ENCODE results near the gene CDKN2B.
"Not testable (repeated sequence)": the region's sequence is repeated elsewhere in the genome, so short reads cannot be mapped to it uniquely, and the experiment has no call there.

The CDKN2B gene

GRCh38 chr9:22008717-22009505 lies at the start of gene CDKN2B:
TSS of gene CDKN2B (minus strand) at chr9:22009305. CDS start at chr9:22008953, 352 bp downstream.
- FAIRE-seq = peak; percentile 95

- not testable (repeated sequence) for FAIRE-seq
Measured at GRCh38 chr9:22057972-22058371, 48.9 kb upstream of the CDKN2B start.

GRCh38 chr9:22056402-22056801 lies 47.3 kb upstream of the CDKN2B start:
- no peak for FAIRE-seq

- peak; percentile 21 for FAIRE-seq
Measured at GRCh38 chr9:22055090-22055489, 46.0 kb upstream of the CDKN2B start.

- FAIRE-seq = no peak
Measured at GRCh38 chr9:22054529-22054928, 45.4 kb upstream of the CDKN2B start.

- FAIRE-seq = no peak
Measured at GRCh38 chr9:22054076-22054475, 45.0 kb upstream of the CDKN2B start.

- FAIRE-seq = no peak
Measured at GRCh38 chr9:22053178-22053577, 44.1 kb upstream of the CDKN2B start.

- no peak for FAIRE-seq
Measured at GRCh38 chr9:22052376-22052945, 43.4 kb upstream of the CDKN2B start.

- no peak for FAIRE-seq
Measured at GRCh38 chr9:22050924-22051323, 41.8 kb upstream of the CDKN2B start.

- no peak for FAIRE-seq
Measured at GRCh38 chr9:22049411-22049810, 40.3 kb upstream of the CDKN2B start.

- FAIRE-seq = no peak
Measured at GRCh38 chr9:22047596-22047995, 38.5 kb upstream of the CDKN2B start.

- FAIRE-seq = no peak
Measured at GRCh38 chr9:22046243-22046885, 37.3 kb upstream of the CDKN2B start.

GRCh38 chr9:22045423-22045822 lies 36.3 kb upstream of the CDKN2B start:
- FAIRE-seq = no peak

- no peak for FAIRE-seq
Measured at GRCh38 chr9:22044583-22044982, 35.5 kb upstream of the CDKN2B start.

- no peak for FAIRE-seq
Measured at GRCh38 chr9:22043928-22044327, 34.8 kb upstream of the CDKN2B start.

GRCh38 chr9:22041775-22042174 lies 32.7 kb upstream of the CDKN2B start:
- no peak for FAIRE-seq

GRCh38 chr9:22041344-22041743 lies 32.2 kb upstream of the CDKN2B start:
- no peak for FAIRE-seq

- no peak for FAIRE-seq
Measured at GRCh38 chr9:22040760-22041159, 31.7 kb upstream of the CDKN2B start.

GRCh38 chr9:22039258-22039657 lies 30.2 kb upstream of the CDKN2B start:
- no peak for FAIRE-seq

GRCh38 chr9:22037954-22038690 lies 29.0 kb upstream of the CDKN2B start:
- peak; percentile 80 for FAIRE-seq

- FAIRE-seq = no peak
Measured at GRCh38 chr9:22036866-22037626, 27.9 kb upstream of the CDKN2B start.

- no peak for FAIRE-seq
Measured at GRCh38 chr9:22035591-22036011, 26.5 kb upstream of the CDKN2B start.

Measured in G401.6 (cell line).